ENCODE results near the gene ANO2.

GRCh38 chr12:5585178-5585577 is 359.9 kb downstream of the ANO2 start:
- TF ChIP-seq POLR2AphosphoS5 (IDR thresholded peaks at IDR 0.05) (no peak), EP300 (IDR thresholded peaks at IDR 0.05) (no peak), CTCF (IDR thresholded peaks at IDR 0.05) (no peak), POLR2A (IDR thresholded peaks at IDR 0.05; ENCODE audit: low read depth) (no peak)
